Fibroblast of lung (primary cell): ENCODE data around the gene IL23R.

ENCODE experiments used
- EZH2 ChIP-seq: IDR thresholded peaks from 2 replicates; pipeline ENCODE4 v1.5.1; 2012; ENCODE audit warnings: low read length, control low read depth, mild to moderate bottlenecking; ENCODE audit errors: missing control alignments
- TF ChIP-seq, protein P1 (sequence below), 2 donors: IDR thresholded peaks in 1 of 2; conservative IDR thresholded peaks in 1 of 2; 1 replicate in 1 of 2; 2 replicates in 1 of 2; pipeline ENCODE4 v1.5.1; 2011 to 2012; ENCODE audit warnings: low read length in 2 of 2, control low read depth in 1 of 2, inconsistent platforms in 1 of 2, low read depth in 1 of 2, mild to moderate bottlenecking in 1 of 2

DNA sequence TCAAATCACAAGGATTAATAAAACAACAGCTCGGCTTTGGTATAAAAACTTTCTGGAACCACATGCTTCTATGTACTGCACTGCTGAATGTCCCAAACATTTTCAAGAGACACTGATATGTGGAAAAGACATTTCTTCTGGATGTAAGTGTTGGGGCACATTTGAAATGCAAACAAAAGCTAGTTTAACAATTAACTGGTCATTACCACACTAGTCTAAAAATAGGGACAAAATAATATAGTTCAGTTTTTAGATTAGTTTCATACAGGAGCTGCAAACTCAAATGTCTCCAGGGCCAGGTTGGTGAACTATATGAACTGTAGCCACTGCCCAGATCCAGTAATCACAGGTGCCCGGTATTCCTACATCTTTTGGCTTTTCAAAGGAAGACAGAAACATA is 3.2 kb downstream of the IL23R start:
- TF ChIP-seq, protein P1, sequence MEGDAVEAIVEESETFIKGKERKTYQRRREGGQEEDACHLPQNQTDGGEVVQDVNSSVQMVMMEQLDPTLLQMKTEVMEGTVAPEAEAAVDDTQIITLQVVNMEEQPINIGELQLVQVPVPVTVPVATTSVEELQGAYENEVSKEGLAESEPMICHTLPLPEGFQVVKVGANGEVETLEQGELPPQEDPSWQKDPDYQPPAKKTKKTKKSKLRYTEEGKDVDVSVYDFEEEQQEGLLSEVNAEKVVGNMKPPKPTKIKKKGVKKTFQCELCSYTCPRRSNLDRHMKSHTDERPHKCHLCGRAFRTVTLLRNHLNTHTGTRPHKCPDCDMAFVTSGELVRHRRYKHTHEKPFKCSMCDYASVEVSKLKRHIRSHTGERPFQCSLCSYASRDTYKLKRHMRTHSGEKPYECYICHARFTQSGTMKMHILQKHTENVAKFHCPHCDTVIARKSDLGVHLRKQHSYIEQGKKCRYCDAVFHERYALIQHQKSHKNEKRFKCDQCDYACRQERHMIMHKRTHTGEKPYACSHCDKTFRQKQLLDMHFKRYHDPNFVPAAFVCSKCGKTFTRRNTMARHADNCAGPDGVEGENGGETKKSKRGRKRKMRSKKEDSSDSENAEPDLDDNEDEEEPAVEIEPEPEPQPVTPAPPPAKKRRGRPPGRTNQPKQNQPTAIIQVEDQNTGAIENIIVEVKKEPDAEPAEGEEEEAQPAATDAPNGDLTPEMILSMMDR (conservative IDR thresholded peaks at IDR 0.05 in 1 of 2, IDR thresholded peaks at IDR 0.05 in 1 of 2; ENCODE audit: low read depth in 1 of 2, low read length in 2 of 2), result no peak
- TF ChIP-seq EZH2, result no peak
